HG03457 (cell line): ENCODE results near the gene GAB1.
A peak's percentile ranks its signal among the peaks of the same experiment; 100 is the strongest.

Experiments used
- ATAC-seq: cut with Tn5 transposase; IDR thresholded peaks from one replicate; pipeline ENCODE4 v1.9.1; 2021; ENCODE audit warnings: moderate number of reproducible peaks; ENCODE audit not compliant: unreplicated experiment

The GAB1 gene

DNA sequence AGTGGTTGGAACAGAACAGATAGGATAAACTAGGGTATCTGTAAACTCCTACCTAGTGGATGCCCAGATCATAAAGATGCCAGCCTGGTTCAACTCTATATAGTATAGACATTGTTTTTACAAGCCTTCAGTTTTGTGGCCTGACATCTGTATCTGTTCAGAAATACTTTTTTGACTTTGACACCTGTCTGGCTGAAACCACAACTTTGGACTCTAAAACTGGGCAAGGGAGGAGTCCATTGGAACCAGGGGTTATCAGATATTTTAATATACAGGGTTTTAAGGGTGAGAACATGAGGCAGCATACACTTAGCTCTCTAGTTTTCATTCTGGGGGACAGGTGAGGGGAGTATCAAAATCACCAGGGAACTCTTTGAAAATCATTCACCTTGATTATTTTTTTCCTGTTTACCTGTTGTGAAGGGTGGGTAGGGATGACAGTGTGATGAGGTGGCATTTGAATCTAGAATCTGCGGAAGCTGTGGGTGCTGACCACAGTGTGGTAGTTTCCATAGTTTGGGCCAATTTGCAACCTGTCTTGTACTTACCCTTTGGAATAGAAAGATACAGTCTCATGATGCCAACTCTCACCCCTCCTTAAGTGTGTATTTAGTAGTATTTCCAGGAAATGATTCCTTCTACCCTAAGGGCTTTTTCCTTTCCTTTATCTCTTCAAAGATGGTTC, 20.6 kb downstream of the GAB1 start:
- no peak for ATAC-seq

DNA sequence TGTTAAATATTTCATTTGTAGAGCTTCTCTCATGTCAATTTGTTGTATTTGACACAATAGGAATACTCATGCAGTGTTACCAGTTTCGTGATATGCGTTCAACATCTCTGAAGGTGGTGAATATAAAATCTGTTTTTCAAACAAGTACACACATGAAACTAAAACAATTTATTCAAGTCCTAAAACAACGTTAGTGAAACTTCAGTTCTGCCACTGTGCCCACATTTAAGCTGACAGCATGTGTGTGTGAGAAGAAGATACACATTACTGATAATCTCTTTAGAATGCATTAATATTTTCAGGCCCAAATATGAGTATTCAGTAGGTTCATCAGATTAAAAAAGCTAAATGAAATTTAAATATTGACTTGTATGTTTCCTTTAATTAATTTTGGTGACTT, 21.7 kb downstream of the GAB1 start:
- ATAC-seq: no peak

DNA sequence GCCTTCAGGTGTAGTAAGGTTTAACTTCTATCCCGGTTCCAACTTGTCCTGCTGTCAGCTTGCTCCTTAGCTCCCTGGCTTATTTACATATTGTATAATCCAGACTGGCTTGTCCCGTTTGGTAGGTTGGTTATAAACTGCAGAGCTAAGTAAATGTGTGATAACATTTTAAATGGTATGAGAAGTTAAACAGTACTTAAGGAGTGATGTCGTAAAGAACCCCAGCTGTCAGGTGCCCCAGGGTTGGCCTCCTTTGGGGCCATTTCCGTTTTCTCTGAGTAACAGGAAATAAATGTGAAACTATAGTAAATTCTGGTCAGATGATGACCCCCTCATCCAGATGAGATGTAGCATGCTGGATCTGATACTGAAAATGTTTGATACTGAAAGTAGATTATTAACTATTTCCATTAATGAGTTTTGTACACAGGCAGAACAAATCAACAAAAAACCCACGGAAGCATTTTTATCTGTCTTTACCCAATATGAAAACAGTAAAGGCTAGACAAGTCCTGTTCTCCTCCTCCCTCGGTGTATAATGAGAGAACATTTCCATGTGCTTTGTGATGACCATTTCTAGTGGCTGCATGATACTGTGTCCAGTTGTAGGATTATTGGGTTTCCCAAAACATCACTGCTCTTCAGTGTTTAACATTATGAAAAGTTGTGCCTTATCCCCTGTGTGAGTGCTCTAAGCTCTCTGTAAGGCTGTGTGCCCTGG, 22.4 kb downstream of the GAB1 start:
- peak; percentile 80 for ATAC-seq

DNA sequence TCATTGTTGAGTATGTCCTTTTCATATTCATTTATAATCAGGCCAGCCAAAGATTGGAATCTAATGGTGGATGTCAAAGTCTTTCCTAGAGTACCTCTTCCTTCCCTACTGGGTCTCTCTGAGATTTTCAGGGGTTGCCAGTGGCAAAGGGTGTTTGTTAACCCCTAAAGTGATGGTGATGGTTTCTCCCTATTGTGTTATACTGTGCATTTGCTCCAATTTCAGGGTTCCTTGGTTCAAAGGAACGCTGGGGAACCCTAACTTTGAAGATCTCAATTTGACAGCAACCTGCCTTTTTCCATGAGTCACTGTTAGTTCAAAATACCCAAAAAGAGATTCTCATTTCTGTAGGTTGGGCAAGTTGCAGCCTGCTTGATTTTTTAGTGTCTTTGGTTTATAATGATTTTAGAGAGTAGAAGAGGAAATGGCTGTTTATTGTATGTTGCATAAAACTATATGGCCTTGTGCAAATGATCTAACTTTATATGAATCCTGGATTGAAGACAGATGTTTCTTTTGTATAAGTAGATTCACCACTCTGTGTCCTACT, 23.0 kb downstream of the GAB1 start:
- ATAC-seq: no peak

DNA sequence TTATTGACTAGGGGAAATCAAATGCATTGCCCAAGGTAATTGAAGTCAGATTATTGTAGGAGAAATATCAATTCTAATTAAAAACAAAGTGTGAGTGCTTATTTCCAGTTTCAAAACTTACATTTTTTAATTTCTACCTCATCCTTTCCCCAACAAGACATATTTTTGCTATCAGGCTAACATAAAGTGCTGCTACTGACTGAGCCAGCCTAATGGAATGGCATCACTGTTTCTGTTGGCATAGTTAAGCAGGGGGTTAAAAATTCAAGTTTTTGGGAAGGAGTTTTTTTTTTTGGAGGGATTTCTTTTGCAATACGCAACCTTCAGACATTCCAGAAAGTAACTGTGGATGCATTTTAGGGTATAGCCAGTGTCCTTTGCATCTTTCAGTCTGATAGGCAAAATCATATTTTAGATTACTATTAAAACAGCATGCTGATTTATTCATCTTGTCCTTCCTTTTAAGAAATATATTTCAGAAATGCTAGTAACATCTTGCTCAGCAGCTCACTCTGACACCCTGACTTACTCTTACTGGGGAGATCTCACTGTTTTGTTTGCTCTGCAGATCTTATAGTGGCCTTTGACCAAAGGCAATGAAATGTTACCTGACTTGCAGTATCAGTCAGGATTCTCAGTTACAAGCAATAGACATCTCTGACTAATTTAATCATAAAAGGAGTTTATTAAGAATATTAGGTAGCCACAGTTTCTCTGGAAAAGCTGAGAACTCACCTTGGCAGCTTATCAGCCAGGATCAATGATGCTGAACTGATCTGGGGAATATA, 24.4 kb downstream of the GAB1 start:
- no peak for ATAC-seq

DNA sequence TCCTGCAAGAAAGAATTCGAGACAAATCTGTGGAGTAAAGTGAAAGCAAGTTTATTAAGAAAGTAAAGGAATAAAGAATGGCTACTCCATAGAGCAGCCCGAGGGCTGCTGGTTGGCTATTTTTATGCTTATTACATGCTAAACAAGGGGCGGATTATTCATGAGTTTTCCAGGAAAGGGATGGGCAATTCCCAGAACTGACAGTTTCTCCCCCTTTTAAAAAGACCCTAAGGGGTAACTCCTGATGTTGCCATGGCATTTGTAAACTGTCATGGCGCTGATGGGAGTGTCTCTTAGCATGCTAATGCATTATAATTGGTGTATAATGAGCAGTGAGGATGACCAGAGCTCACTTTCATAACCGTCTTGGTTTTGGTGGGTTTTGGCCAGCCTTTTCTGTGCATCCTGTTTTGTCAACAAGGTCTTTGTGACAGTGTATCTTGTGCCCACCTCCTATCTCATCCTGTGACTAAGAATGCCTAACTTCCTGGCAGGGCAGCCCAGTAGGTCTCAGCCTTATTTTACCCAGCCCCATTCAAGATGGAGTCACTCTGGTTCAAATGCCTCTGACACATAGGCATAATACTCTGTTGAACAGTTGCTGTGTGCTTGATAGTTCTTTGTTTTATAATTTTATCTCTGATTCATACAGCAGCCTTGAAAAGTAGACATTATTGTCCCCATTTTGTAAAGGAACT, 25.8 kb downstream of the GAB1 start:
- no peak for ATAC-seq

DNA sequence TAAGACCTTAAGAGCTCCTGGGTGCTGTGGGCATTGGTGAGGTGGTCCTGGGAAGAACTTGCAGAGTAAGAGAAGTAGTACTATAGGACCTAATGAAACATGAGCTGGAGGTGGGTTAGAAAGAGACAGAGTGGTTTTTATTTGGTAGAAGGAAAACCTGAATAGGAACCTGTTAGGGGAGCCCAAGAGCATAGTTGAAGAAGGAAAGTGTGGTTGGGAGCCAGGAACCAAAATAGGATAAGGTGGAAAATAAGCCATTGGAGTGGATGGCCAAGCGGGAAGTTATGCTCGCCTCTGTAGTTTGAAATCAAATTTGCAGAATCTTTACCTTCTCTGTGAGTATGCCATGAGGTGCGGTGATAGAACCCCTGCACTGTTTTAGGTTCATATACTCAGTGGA, 26.7 kb downstream of the GAB1 start:
- no peak for ATAC-seq

DNA sequence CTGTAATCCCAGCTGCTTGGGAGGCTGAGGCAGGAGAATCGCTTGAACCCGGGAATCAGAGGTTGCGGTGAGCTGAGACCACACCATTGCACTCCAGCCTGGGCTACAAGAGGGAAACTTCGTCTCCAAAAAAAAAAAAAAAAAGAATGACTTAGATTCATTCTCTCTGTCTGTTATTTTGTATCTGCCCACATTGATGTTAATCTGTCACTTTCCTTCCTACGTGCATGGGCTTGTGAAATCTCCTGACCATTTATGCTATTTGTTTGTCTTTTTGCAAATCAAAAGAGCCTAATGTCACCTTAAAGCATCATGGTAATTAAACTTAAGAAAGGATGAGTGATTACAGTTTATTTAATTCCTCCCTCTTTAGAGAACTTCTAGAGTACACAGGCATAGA, 27.4 kb downstream of the GAB1 start:
- no peak for ATAC-seq

DNA sequence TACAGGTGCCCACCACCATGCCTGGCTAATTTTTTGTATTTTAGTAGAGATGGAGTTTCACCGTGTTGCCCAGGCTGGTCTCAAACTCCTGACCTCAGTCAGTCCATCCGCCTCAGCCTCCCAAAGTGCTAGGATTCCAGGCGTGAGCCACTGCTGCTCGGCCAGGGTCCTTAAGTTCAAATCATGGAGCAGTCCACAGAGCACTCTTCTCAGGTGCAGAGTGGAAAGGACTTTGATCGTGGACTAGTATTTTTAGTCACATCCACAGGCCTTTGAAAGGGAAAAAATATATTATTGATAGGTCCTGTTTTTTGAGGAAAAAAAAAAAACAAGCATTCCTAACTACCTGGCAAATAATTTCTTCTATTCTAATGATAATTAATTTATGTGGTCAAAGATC, 31.2 kb downstream of the GAB1 start:
- no peak for ATAC-seq

DNA sequence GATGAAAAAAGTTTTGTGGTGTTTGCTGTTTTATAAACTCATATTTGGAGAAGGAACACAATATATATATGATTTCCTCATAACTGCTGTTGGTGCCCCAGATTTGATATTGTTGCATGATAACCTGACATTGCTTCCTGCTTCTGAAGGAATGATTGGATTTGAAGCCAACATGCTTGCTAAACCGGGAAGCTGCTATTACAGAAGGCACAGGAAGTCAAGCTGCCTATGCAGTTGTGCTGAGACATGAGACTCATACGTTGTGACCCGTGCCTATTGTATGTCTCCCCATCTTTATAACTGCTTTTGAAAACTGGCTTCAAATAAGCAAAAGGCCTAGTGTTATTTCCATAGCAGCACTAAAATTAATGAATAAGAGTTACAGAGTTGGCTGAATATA, 32.9 kb downstream of the GAB1 start:
- no peak for ATAC-seq

DNA sequence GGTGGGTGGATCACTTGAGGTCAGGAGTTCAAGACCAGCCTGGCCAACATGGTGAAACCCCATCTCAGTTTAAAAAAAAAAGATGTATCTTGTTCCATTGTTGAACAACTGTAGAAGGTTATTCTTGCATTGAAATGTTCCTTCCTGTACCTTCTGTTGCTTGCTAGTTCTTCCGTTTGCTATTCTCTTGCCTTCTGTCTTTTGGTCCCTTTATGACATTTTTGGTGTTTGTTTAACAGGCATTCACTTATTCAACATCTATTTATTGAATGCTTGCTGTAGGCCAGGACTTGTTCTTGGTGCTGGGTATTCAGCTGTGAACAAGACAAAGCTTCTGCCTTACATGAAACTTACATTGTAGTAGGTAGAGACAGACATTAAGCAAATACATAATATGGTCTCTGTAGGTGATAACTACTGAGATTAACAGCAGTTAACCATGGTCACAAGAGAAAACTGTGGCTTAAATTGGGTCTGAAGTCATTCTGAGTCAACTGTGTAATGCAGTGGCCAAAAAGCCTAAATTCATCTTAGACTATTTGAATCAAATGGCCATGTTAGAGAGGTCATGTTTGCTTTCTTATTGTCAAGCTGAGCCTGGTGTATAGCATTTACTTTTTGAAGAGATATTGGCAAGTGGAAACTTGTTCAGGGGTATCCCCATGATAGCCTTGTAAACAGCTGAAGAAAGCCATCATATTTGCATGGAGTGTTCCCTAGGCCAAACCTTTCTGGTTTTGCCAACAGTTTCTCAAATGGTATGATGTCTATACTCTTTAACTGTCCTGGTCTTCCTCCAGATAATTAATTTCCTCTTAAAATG, 35.6 kb downstream of the GAB1 start:
- ATAC-seq: peak; percentile 57

DNA sequence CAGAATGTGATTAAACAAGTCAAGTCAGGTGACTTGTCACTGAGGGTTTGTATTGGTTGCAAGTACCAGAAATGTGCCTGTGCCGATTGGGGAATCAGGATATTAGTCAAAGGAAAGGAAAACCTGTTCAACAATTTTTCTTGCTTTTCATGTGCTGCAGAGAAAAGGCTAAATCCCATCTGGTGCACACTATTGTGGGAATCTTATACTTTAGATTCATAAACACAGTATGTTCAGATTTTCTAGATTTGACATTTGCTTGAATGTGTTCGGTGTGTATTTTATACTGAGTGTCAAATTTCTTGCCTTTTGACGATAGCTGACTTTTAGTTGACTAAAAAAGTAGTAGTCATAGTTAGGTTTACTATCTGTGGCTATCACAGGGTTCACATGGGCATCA, 37.6 kb downstream of the GAB1 start:
- ATAC-seq: no peak

DNA sequence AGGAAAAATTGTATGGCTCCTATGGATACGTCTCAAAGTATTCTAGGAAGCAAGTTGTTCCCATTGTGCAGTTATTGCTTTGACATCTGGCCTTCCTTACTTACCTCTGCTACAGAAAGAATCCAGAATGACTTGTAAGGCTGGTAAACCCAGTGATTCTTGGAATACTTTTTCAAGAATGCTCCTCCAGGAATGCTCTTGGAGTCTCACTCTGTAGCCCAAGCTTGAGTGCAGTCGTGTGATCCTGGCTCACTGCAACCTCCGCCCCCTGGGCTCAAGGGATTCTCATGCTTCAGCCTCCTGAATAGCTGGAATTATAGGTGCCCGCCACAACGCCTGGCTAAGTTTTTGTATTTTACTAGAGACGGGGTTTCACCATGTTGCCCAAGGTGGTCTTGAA, 38.1 kb downstream of the GAB1 start:
- no peak for ATAC-seq

DNA sequence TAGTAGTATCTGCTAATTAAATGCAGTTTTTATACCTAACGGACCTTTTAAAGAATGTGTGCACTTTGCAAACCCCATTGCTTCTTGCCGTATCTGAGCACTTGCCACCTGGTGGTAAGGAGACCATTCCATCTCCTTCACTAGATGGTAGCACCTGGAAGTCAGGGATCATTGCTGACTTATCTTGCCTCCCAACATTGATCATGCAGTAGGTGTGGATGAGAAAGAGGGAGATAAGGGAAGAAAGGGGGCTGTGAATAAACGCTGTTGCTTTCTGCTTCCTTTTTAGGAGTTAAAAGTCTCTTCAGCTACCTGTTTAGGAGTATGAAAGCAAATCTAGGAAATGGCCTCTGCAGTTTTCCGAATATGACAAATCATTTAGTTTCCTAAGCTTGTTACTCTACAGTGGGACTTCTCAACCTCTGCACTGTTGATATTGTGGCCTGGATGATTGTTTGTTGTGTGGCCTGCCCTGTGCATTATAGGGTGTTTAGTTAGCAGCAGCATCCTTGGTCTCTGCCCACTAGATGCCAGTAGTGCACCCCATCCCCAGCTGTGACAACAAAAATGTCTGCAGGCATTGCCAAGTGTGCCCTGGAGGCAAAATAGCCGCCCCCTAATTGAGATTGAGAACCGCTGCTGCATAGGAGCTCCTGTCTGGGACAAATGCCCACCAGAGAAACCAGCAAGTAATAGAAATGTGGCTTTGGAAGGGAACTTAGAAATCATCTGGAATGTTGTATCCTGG, 38.8 kb downstream of the GAB1 start:
- ATAC-seq: peak; percentile 29

DNA sequence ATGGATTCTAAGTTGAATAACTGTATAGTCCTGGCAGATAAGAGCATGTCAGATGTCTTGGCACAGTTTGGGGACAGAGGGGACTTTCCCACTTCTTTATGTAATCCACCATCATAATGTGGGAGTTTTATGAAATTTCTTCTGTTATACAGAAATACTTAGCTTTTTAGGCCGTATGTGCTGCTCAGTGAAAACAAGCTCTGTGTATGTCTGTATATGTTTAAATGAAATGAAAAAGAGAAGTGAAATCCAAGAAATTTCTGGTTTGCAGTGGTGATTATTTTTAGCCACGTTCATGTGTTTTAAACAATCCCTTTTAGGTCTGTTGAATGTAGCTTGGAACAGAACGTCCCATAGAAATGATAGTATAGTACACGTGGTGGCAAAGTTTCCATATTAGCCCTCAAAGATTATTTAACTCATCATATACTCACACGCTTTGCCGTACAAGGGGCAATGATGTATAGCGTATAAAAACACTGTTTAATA, 41.0 kb downstream of the GAB1 start:
- peak; percentile 46 for ATAC-seq

DNA sequence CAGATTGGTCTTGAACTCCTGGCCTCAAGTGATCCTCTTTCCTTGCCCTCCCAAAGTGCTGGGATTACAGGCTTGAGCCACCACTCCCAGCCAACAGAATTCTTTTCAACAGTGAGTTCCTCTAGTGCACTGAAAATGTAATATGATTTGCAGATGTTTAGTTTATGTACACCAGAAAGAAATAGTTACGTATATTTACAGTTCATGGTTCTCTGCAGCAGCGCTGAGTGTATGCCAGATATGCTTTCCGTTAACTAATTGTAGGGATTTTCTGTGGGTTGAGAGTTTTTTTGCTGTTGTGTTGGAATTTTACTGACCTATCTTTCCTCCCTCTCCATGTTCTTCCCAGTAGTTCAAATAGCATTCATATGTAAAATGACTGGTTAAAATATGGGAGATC, 44.0 kb downstream of the GAB1 start:
- ATAC-seq: no peak

DNA sequence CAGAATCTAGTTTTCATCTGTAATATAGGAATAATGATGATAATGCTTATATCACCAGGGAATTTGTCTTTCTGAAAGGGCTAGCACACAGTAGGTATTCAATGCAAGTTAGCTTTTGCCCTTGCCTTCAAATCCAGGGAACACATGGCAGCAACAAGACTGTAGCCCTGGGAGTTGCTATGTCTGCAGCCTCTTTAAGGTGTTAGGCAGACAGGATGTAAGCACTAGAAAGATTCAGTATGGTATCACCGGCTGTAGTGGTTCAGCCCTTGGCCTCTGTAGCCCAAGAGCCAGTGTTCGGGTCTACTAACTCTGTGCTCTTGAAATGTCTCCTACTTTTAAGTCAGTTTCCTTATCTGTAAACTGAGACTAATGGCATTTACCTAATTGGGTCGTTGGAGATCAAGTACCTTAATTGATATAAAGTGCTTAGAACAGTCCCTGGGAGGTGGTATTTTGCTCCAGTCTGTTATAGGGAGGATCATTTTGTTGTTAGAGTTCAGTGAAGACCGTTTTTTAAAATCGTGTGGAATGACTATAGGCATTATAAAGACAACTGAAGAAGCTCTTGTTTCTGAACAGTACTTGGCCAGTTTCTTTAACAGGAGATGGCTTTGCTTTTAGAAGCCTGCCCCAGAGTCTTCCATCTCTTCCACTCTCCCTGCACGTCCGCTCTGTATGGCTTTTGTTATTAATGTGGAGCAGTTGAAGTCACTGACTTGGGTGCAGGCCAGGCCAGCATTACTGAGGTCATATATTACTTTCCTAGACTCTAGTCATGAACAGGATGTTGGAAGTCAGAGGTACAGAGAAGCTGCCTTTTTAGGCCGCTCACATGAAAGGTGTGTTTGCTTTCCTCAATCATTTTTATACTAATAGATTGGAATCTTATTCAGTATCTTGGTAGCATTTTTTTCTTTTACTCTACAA, 44.8 kb downstream of the GAB1 start:
- peak; percentile 41 for ATAC-seq

DNA sequence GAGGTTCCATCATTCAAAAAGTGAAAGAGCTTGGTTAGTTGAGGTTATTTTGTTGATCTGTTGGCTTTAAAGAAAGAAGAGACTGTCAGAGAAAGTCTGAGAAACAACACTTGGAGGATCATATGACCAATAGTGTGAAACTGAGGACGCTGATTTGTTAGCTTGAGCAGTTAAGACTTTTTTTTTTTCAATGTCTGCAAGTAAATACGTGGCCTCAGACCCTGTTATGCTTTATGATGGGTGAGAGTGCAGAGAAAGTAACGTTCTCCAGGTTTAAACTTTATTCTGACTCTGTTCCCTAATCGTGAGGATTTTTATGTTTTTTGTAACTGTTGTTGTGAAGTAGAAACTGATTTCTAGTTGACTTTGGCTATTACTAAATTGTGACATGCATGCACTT, 45.9 kb downstream of the GAB1 start:
- ATAC-seq: no peak
